A549 (cell line): ENCODE measurements around the gene GPR32.
"Not testable (repeated sequence)": the region's sequence is repeated elsewhere in the genome, so short reads cannot be mapped to it uniquely, and the experiment has no call there.

Source experiments
- BHLHE40 ChIP-seq: IDR thresholded peaks from 2 replicates; pipeline ENCODE4 v1.6.1; 2012; ENCODE audit warnings: low read depth, low read length, inconsistent platforms
- CEBPB ChIP-seq, 2 experiments: fragments of >200 bp in 1 of 2; sonication (Bioruptor Twin) in 1 of 2; formaldehyde crosslinking in 1 of 2; IDR thresholded peaks; 2 replicates each; pipeline ENCODE4 v1.6.1; 2012 to 2016
- EHMT2 ChIP-seq: fragments of 200-600 bp; sonication (generic); IDR thresholded peaks from 2 replicates; pipeline ENCODE4 v1.6.1; 2016; ENCODE audit warnings: antibody characterized with exemption, low read depth, mild to moderate bottlenecking, moderate library complexity
- EP300 ChIP-seq, 2 experiments: fragments of >200 bp; sonication (Bioruptor Twin); formaldehyde crosslinking; IDR thresholded peaks; 2 replicates in 1 of 2; 3 replicates in 1 of 2; pipeline ENCODE4 v1.6.1; 2016 to 2017
- FOSL2 ChIP-seq, 2 experiments: fragments of 450-650 bp in 1 of 2; fragments of >200 bp in 1 of 2; sonication (Bioruptor Twin) in 1 of 2; formaldehyde crosslinking; IDR thresholded peaks; 2 replicates each; pipeline versions ENCODE4 v1.5.0 to v1.6.1; 2016 to 2020; ENCODE audit warnings: mild to moderate bottlenecking in 1 of 2, moderate library complexity in 1 of 2
- NR3C1 ChIP-seq: fragments of >200 bp; sonication (Bioruptor Twin); formaldehyde crosslinking; IDR thresholded peaks from 3 replicates; pipeline ENCODE4 v1.6.1; 2017
- POLR2A ChIP-seq: IDR thresholded peaks from 2 replicates; pipeline ENCODE4 v1.6.1; 2012; ENCODE audit warnings: mild to moderate bottlenecking, low read length
- POLR2AphosphoS2 ChIP-seq: conservative IDR thresholded peaks from 2 replicates; pipeline ENCODE4 v1.6.1; 2012; ENCODE audit warnings: low read length, improper control_type of control experiment, inconsistent platforms
- RAD21 ChIP-seq, 2 experiments: fragments of >200 bp in 1 of 2; sonication (Bioruptor Twin) in 1 of 2; formaldehyde crosslinking in 1 of 2; IDR thresholded peaks in 1 of 2; conservative IDR thresholded peaks in 1 of 2; 2 replicates in 1 of 2; 3 replicates in 1 of 2; pipeline ENCODE4 v1.6.1; 2012 to 2018; ENCODE audit warnings: inconsistent platforms in 1 of 2
- SMC3 ChIP-seq: fragments of >200 bp; sonication (Bioruptor Twin); formaldehyde crosslinking; IDR thresholded peaks from 3 replicates; pipeline ENCODE4 v1.6.1; 2018; ENCODE audit warnings: inconsistent platforms
- ZFP36 ChIP-seq: fragments of 450-650 bp; IDR thresholded peaks from 2 replicates; pipeline ENCODE4 v1.6.1; 2014; ENCODE audit warnings: borderline replicate concordance; ENCODE audit not compliant: partially characterized antibody
- TF ChIP-seq, protein P1 (sequence below): fragments of >200 bp; sonication (Bioruptor Twin); formaldehyde crosslinking; IDR thresholded peaks from 3 replicates; pipeline ENCODE4 v1.5.1; 2016
- TF ChIP-seq, protein P2 (sequence below): fragments of 450-650 bp; IDR thresholded peaks from 2 replicates; pipeline ENCODE4 v1.6.1; 2014; ENCODE audit warnings: antibody characterized with exemption
- TF ChIP-seq, protein P3 (sequence below): IDR thresholded peaks from 2 replicates; pipeline ENCODE4 v1.6.1; 2012; ENCODE audit warnings: low read depth, borderline replicate concordance

DNA sequence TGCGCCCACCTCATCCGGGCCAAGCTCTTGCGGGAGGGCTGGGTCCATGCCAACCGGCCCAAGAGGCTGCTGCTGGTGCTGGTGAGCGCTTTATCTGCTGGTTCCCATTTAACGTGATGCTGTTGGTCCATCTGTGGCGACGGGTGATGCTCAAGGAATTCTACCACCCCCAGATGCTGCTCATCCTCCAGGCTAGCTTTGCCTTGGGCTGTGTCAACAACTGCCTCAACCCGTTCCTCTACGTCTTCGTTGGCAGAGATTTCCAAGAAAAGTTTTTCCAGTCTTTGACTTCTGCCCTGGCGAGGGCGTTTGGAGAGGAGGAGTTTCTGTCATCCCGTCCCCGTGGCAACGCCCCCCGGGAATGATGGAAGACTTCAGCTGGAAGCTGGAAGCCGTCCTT lies 11.2 kb upstream of the GPR32 start:
- not testable (repeated sequence) for TF ChIP-seq NR3C1; RAD21 (conservative IDR thresholded peaks at IDR 0.05 in 1 of 2, IDR thresholded peaks at IDR 0.05 in 1 of 2); POLR2A; EHMT2; BHLHE40; POLR2AphosphoS2; CEBPB (IDR thresholded peaks at IDR 0.05); FOSL2 (IDR thresholded peaks at IDR 0.05); FOSL2 (CRISPR knock-in tag; IDR thresholded peaks at IDR 0.05); SMC3; EP300 (IDR thresholded peaks at IDR 0.05); ZFP36
- TF ChIP-seq, protein P1, sequence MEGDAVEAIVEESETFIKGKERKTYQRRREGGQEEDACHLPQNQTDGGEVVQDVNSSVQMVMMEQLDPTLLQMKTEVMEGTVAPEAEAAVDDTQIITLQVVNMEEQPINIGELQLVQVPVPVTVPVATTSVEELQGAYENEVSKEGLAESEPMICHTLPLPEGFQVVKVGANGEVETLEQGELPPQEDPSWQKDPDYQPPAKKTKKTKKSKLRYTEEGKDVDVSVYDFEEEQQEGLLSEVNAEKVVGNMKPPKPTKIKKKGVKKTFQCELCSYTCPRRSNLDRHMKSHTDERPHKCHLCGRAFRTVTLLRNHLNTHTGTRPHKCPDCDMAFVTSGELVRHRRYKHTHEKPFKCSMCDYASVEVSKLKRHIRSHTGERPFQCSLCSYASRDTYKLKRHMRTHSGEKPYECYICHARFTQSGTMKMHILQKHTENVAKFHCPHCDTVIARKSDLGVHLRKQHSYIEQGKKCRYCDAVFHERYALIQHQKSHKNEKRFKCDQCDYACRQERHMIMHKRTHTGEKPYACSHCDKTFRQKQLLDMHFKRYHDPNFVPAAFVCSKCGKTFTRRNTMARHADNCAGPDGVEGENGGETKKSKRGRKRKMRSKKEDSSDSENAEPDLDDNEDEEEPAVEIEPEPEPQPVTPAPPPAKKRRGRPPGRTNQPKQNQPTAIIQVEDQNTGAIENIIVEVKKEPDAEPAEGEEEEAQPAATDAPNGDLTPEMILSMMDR = not testable (repeated sequence)
- TF ChIP-seq, protein P2, sequence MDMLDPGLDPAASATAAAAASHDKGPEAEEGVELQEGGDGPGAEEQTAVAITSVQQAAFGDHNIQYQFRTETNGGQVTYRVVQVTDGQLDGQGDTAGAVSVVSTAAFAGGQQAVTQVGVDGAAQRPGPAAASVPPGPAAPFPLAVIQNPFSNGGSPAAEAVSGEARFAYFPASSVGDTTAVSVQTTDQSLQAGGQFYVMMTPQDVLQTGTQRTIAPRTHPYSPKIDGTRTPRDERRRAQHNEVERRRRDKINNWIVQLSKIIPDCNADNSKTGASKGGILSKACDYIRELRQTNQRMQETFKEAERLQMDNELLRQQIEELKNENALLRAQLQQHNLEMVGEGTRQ = not testable (repeated sequence)
- TF ChIP-seq, protein P3, sequence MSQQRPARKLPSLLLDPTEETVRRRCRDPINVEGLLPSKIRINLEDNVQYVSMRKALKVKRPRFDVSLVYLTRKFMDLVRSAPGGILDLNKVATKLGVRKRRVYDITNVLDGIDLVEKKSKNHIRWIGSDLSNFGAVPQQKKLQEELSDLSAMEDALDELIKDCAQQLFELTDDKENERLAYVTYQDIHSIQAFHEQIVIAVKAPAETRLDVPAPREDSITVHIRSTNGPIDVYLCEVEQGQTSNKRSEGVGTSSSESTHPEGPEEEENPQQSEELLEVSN = not testable (repeated sequence)
